IMR-90 (cell line): ENCODE results near the gene TMPRSS2. TPM values are rescaled to one million over a fixed set of nuclear protein-coding genes. Genes with fewer than 3 reads are reported as not detected.

Experiments
- ATAC-seq: fragments of 200-7000 bp; cut with Tn5 transposase; 2 replicates; pipeline ENCODE4 v1.9.1; 2020; ENCODE audit warnings: low read depth, mild to moderate bottlenecking, moderate library complexity
- BruUV-seq: library from RNA; stranded (reverse); fragments of 400-500 nt; replicated peaks from 2 replicates; lab custom pipeline; 2021; lab: Mats Ljungman, UMichigan
- CTCF ChIA-PET: fragments of 300-600 bp; formaldehyde crosslinking; extraction: SDS; loops from one replicate; lab custom pipeline; 2021; ENCODE audit warnings: antibody characterized with exemption; lab: Yijun Ruan, JAX
- POLR2A ChIA-PET: fragments of 300-600 bp; sonication (Branson Sonifier 250); formaldehyde crosslinking; loops from one replicate; lab custom pipeline; 2022; ENCODE audit warnings: antibody characterized with exemption; ENCODE audit not compliant: unreplicated experiment; lab: Charles Lee
- DNase-seq: peaks from one replicate; pipeline ENCODE4 v3.0.0; 2013
- H2AFZ ChIP-seq: replicated peaks from 2 replicates; pipeline ENCODE3; 2013; ENCODE audit warnings: low read length, mild to moderate bottlenecking; ENCODE audit not compliant: poor library complexity
- H2AK5ac ChIP-seq: 2 replicates; pipeline ENCODE4 v1.6.1; 2013; ENCODE audit warnings: low read depth, low read length, inconsistent platforms
- H2AK9ac ChIP-seq: replicated peaks from 2 replicates; pipeline ENCODE3; 2013; ENCODE audit warnings: mild to moderate bottlenecking, low read depth, low read length, moderate library complexity; ENCODE audit not compliant: poor library complexity
- H2BK120ac ChIP-seq: 2 replicates; pipeline ENCODE4 v1.6.1; 2013; ENCODE audit warnings: low read depth, low read length, inconsistent platforms
- H2BK15ac ChIP-seq: 3 replicates; pipeline ENCODE4 v1.6.1; 2013; ENCODE audit warnings: low read depth, low read length, inconsistent platforms
- H2BK20ac ChIP-seq: 2 replicates; pipeline ENCODE4 v1.6.1; 2013; ENCODE audit warnings: low read depth, mild to moderate bottlenecking, inconsistent platforms, low read length, moderate library complexity
- H2BK5ac ChIP-seq: 2 replicates; pipeline ENCODE4 v1.6.1; 2013; ENCODE audit warnings: mild to moderate bottlenecking, low read depth, low read length, inconsistent platforms; ENCODE audit not compliant: poor library complexity, severe bottlenecking
- H3K14ac ChIP-seq: replicated peaks from 2 replicates; pipeline ENCODE4 v1.6.1; 2013; ENCODE audit warnings: low read depth, low read length, inconsistent platforms
- H3K18ac ChIP-seq: 2 replicates; pipeline ENCODE4 v1.6.1; 2013; ENCODE audit warnings: low read depth, low read length, control low read depth
- H3K23ac ChIP-seq: 2 replicates; pipeline ENCODE4 v1.6.1; 2013; ENCODE audit warnings: low read depth, low read length, inconsistent platforms
- H3K27ac ChIP-seq: 2 replicates; pipeline ENCODE4 v1.5.1; 2013; ENCODE audit warnings: mild to moderate bottlenecking, control low read depth, low read length; ENCODE audit not compliant: insufficient read depth
- H3K27me3 ChIP-seq: 2 replicates; pipeline ENCODE4 v1.6.1; 2013; ENCODE audit warnings: low read length; ENCODE audit not compliant: control insufficient read depth, insufficient read depth
- H3K36me3 ChIP-seq: 2 replicates; pipeline ENCODE4 v1.6.1; 2013; ENCODE audit warnings: low read length, mixed read lengths; ENCODE audit not compliant: control insufficient read depth, insufficient read depth
- H3K4ac ChIP-seq: 2 replicates; pipeline ENCODE4 v1.6.1; 2013; ENCODE audit warnings: low read depth, low read length, inconsistent platforms
- H3K4me1 ChIP-seq: 2 replicates; pipeline ENCODE4 v1.6.1; 2013; ENCODE audit warnings: low read length, mixed read lengths; ENCODE audit not compliant: control insufficient read depth, insufficient read depth
- H3K4me2 ChIP-seq: 2 replicates; pipeline ENCODE4 v1.6.1; 2013; ENCODE audit warnings: low read depth, mild to moderate bottlenecking, control low read depth, low read length, moderate library complexity
- H3K4me3 ChIP-seq: 2 replicates; pipeline ENCODE4 v1.5.1; 2013; ENCODE audit warnings: low read depth, mild to moderate bottlenecking, control low read depth, low read length, moderate library complexity; ENCODE audit not compliant: insufficient read depth
- H3K56ac ChIP-seq: 2 replicates; pipeline ENCODE4 v1.6.1; 2013; ENCODE audit warnings: low read length, inconsistent platforms; ENCODE audit not compliant: insufficient read depth; ENCODE audit errors: extremely low read depth
- H3K79me1 ChIP-seq, 2 experiments: 2 replicates each; pipeline ENCODE4 v1.6.1; 2013; ENCODE audit warnings: low read length in 2 of 2, inconsistent platforms in 1 of 2, low read depth in 1 of 2
- H3K9ac ChIP-seq: 2 replicates; pipeline ENCODE4 v1.6.1; 2013; ENCODE audit warnings: low read depth, low read length, control low read depth
- H3K9me1 ChIP-seq: 2 replicates; pipeline ENCODE4 v1.6.1; 2013; ENCODE audit warnings: low read length, inconsistent platforms; ENCODE audit not compliant: insufficient read depth
- H3K9me3 ChIP-seq: 2 replicates; pipeline ENCODE4 v1.6.1; 2013; ENCODE audit warnings: low read length; ENCODE audit not compliant: control insufficient read depth, insufficient read depth
- H4K20me1 ChIP-seq: 2 replicates; pipeline ENCODE4 v1.6.1; 2013; ENCODE audit warnings: low read length, inconsistent platforms; ENCODE audit not compliant: insufficient read depth
- H4K5ac ChIP-seq: 2 replicates; pipeline ENCODE4 v1.6.1; 2013; ENCODE audit warnings: mild to moderate bottlenecking, low read depth, low read length, control low read depth
- H4K8ac ChIP-seq, 2 experiments: 2 replicates each; pipeline ENCODE4 v1.6.1; 2013; ENCODE audit warnings: low read depth in 2 of 2, low read length in 2 of 2, control low read depth in 1 of 2, inconsistent platforms in 1 of 2
- H4K91ac ChIP-seq: 2 replicates; pipeline ENCODE4 v1.6.1; 2013; ENCODE audit warnings: low read depth, low read length, inconsistent platforms; ENCODE audit not compliant: insufficient read depth
- BHLHE40 ChIP-seq: fragments of 150-350 bp; IDR thresholded peaks from 2 replicates; pipeline ENCODE4 v1.6.1; 2016; ENCODE audit warnings: mild to moderate bottlenecking, low read depth, low read length
- CEBPB ChIP-seq: IDR thresholded peaks from 2 replicates; pipeline ENCODE4 v1.6.1; 2012; ENCODE audit warnings: low read depth, low read length, improper control_type of control experiment
- CHD1 ChIP-seq: IDR thresholded peaks from 2 replicates; pipeline ENCODE4 v1.6.1; 2012; ENCODE audit warnings: low read depth, low read length, improper control_type of control experiment
- ELK1 ChIP-seq: fragments of 150-350 bp; IDR thresholded peaks from 2 replicates; pipeline ENCODE4 v1.6.1; 2016; ENCODE audit warnings: low read depth, mild to moderate bottlenecking, low read length, moderate library complexity, borderline replicate concordance
- FOS ChIP-seq: fragments of 150-350 bp; IDR thresholded peaks from 2 replicates; pipeline ENCODE4 v1.6.1; 2016; ENCODE audit warnings: low read depth, low read length
- MAFK ChIP-seq: IDR thresholded peaks from 2 replicates; pipeline ENCODE4 v1.6.1; 2012; ENCODE audit warnings: low read depth, low read length, improper control_type of control experiment
- MAZ ChIP-seq: IDR thresholded peaks from 2 replicates; pipeline ENCODE4 v1.6.1; 2012; ENCODE audit warnings: low read depth, mild to moderate bottlenecking, low read length, improper control_type of control experiment, moderate library complexity, borderline replicate concordance
- MXI1 ChIP-seq: IDR thresholded peaks from 2 replicates; pipeline ENCODE4 v1.6.1; 2012; ENCODE audit warnings: low read depth, mild to moderate bottlenecking, low read length, moderate library complexity, borderline replicate concordance
- NFE2L2 ChIP-seq: fragments of 150-350 bp; IDR thresholded peaks from 2 replicates; pipeline ENCODE4 v1.6.1; 2016; ENCODE audit warnings: low read depth, mild to moderate bottlenecking, low read length
- POLR2A ChIP-seq: IDR thresholded peaks from 2 replicates; pipeline ENCODE4 v1.6.1; 2012; ENCODE audit warnings: mild to moderate bottlenecking, low read depth, low read length
- RAD21 ChIP-seq: IDR thresholded peaks from 2 replicates; pipeline ENCODE4 v1.6.1; 2012; ENCODE audit warnings: low read length, improper control_type of control experiment
- RCOR1 ChIP-seq: IDR thresholded peaks from 2 replicates; pipeline ENCODE4 v1.6.1; 2012; ENCODE audit warnings: mild to moderate bottlenecking, low read length, improper control_type of control experiment; ENCODE audit not compliant: insufficient replicate concordance
- RFX5 ChIP-seq: IDR thresholded peaks from 2 replicates; pipeline ENCODE4 v1.8.0; 2012; ENCODE audit warnings: low read depth, mild to moderate bottlenecking, low read length, moderate library complexity
- SMC3 ChIP-seq: fragments of 150-350 bp; IDR thresholded peaks from 2 replicates; pipeline ENCODE4 v1.6.1; 2016; ENCODE audit warnings: low read depth, mild to moderate bottlenecking, antibody characterized with exemption, low read length, moderate library complexity
- WGBS, 2 experiments: methylation state at CpG; one replicate each; pipeline versions ENCODE4 v1.1.5 to v1.1.7; 2013; ENCODE audit warnings: missing lambda C conversion rate in 2 of 2; ENCODE audit not compliant: insufficient read length in 1 of 2; ENCODE audit errors: extremely low coverage in 2 of 2; 5-methylcytosine and 5-hydroxymethylcytosine counted together
- dilution Hi-C: fragments of 300-500 bp; cut with HindIII; formaldehyde crosslinking; loops from one replicate; pipeline ENCODE4 v1.14.3; 2018; ENCODE audit warnings: low sequenced_read_pairs; ENCODE audit not compliant: unreplicated experiment
- in situ Hi-C: fragments of 300-500 bp; cut with MboI; formaldehyde crosslinking; loops from 3 replicates; pipeline ENCODE4 v1.14.3; 2019; ENCODE audit warnings: low sequenced_read_pairs, inconsistent platforms, mixed read lengths
- intact Hi-C: fragments of 100-400 bp; cut with micrococcal nuclease; formaldehyde crosslinking; loops from 2 replicates; pipeline ENCODE4 v1.10.0; 2022
- polyA plus RNA-seq, 3 experiments: library from polyadenylated mRNA; depleted of rRNA; stranded (reverse); fragments of >200 nt; gene quantifications; 2 replicates each; pipeline ENCODE4 v1.2.3, GENCODE V29; 2012; ENCODE audit warnings: low replicate concordance in 1 of 3
- total RNA-seq: library from RNA; depleted of rRNA; stranded (reverse); fragments of >200 nt; gene quantifications from 2 replicates; pipeline ENCODE4 v1.2.3, GENCODE V29; 2012
- TF ChIP-seq, protein P1 (sequence below): fragments of 150-350 bp; IDR thresholded peaks from 2 replicates; pipeline ENCODE4 v1.6.1; 2017; ENCODE audit warnings: mild to moderate bottlenecking, antibody characterized with exemption, low read length, low read depth

Gene TMPRSS2
- total and polyA plus RNA-seq, 2 of the 4 experiments (the other 2 are of a cell fraction) = not detected

DNA sequence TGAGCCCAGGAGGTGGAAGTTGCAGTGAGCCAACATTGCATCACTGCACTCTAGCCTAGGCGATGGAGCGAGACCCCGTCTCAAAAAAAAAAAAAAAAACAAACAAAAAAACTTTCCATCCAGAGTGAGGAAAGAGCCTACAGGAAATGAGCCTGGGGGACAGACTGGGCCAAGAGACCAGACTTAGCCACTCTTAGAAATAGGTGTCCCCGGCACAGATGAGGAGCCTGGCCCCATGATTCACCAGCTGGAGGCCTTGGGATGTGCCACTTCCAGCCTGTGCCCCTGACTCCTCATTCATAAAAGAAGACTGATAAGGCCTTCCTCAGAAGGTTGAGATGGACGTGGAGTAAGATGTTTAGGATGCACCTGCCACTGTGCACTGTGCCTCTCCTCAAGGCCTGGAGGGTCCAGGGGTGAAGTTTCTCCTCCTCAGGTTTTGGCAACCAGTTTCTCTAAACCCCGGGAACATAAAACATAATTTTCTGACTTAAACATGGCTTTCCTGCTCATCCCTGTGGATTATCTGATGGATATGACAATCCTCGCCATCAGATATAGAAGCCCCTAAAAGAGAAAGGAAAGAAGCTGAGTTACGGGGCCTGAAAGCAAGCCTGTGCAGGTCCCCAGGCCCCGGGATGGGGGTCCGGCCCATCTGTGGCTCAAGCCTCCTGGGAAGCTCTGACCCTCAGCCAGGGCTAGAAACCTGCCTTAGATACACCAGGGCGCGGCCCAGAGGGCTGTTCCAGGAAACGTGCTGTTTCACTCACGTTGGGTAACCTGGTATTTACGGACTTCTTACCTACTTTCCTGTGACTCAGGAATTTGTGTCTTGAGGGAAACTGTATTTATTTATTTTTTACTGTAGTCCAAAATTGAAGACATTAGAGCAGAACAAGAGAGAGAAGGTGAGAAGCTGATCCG lies 55.9 kb downstream of the TMPRSS2 start:
- Histone ChIP-seq H2AK5ac (no peak overlapping the region), H3K27me3 (no peaks in the 10 kb centered on the region), H3K79me1 (no peaks in the 10 kb centered on the region), H3K4me1 (no peaks in the 10 kb centered on the region), H4K8ac (no peak overlapping the region), H3K9ac (no peak overlapping the region), H3K14ac (no peak overlapping the region), H2AK9ac (no peak overlapping the region), H3K9me3 (no peaks in the 10 kb centered on the region), H2BK5ac (no peak overlapping the region), H2BK120ac (no peak overlapping the region), H3K18ac (no peak overlapping the region), H2BK15ac (no peak overlapping the region), H2AFZ (no peak overlapping the region), H4K20me1 (no peaks in the 10 kb centered on the region), H4K91ac (no peak overlapping the region), H4K5ac (no peak overlapping the region), H3K4me2 (no peak overlapping the region), H3K23ac (no peak overlapping the region), H3K9me1 (no peaks in the 10 kb centered on the region), H3K27ac (no peak overlapping the region), H3K4ac (no peak overlapping the region), H2BK20ac (no peak overlapping the region), H3K4me3 (no peak overlapping the region), H3K36me3 (no peaks in the 10 kb centered on the region), H3K56ac (no peak overlapping the region)
- no TSS peak for BruUV-seq
- ATAC-seq = no peak
- intact Hi-C loops = no loop called here
- WGBS, 2 experiments = 80% methylated on average over 1 of the region's 16 CpGs; no CpG with 5 or more reads in 1 of the 2 experiments
- ChIA-PET CTCF (no interaction called here), POLR2A (no interaction called here)
- no peak for DNase-seq
- in situ Hi-C loops = loop anchor here (10.0 kb wide), 1 partner anchor 327 kb away; no protein-coding TSS in a partner anchor
- dilution Hi-C loops = no loop called here
- TF ChIP-seq RCOR1 (no peak), POLR2A (no peak), RAD21 (no peak), SMC3 (no peak), ELK1 (no peak), NFE2L2 (no peak), CHD1 (no peak), BHLHE40 (no peak), MXI1 (no peak), CEBPB (no peak), FOS (no peak), RFX5 (no peak), MAFK (no peak), MAZ (no peak)
- TF ChIP-seq, protein P1, sequence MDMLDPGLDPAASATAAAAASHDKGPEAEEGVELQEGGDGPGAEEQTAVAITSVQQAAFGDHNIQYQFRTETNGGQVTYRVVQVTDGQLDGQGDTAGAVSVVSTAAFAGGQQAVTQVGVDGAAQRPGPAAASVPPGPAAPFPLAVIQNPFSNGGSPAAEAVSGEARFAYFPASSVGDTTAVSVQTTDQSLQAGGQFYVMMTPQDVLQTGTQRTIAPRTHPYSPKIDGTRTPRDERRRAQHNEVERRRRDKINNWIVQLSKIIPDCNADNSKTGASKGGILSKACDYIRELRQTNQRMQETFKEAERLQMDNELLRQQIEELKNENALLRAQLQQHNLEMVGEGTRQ = no peak
